Trophoblast cell (in vitro differentiated cells and primary cell): Measurements from ENCODE around the gene ATM.

Experiments
- DNase-seq, 2 donors: peaks; one replicate each; pipeline ENCODE4 v3.0.0-alpha.2; 2016
- H2AFZ ChIP-seq: 2 replicates; pipeline ENCODE4 v1.6.1; 2013; ENCODE audit warnings: low read length, moderate library complexity, mild to moderate bottlenecking; ENCODE audit not compliant: insufficient read depth, poor library complexity
- H2AK5ac ChIP-seq: 2 replicates; pipeline ENCODE4 v1.6.1; 2013; ENCODE audit warnings: mild to moderate bottlenecking, low read length
- H2BK120ac ChIP-seq: 2 replicates; pipeline ENCODE4 v1.6.1; 2013; ENCODE audit warnings: low read length, mild to moderate bottlenecking, moderate library complexity; ENCODE audit not compliant: insufficient read depth, poor library complexity
- H2BK12ac ChIP-seq: 2 replicates; pipeline ENCODE4 v1.6.1; 2013; ENCODE audit warnings: mild to moderate bottlenecking, low read length, moderate library complexity
- H2BK5ac ChIP-seq: 2 replicates; pipeline ENCODE4 v1.6.1; 2013; ENCODE audit warnings: low read length, low read depth, moderate library complexity, mild to moderate bottlenecking; ENCODE audit not compliant: poor library complexity
- H3K14ac ChIP-seq: 2 replicates; pipeline ENCODE4 v1.6.1; 2013; ENCODE audit warnings: mild to moderate bottlenecking, low read length
- H3K18ac ChIP-seq: 2 replicates; pipeline ENCODE4 v1.6.1; 2013; ENCODE audit warnings: mild to moderate bottlenecking, low read length
- H3K23ac ChIP-seq: 2 replicates; pipeline ENCODE4 v1.6.1; 2013; ENCODE audit warnings: low read length
- H3K27ac ChIP-seq: 2 replicates; pipeline ENCODE4 v1.5.1; 2013; ENCODE audit warnings: low read depth, mild to moderate bottlenecking, inconsistent platforms, low read length, moderate library complexity
- H3K27me3 ChIP-seq: 2 replicates; pipeline ENCODE4 v1.6.1; 2013; ENCODE audit warnings: inconsistent platforms, mild to moderate bottlenecking, low read length, moderate library complexity; ENCODE audit not compliant: insufficient read depth
- H3K36me3 ChIP-seq, 2 experiments: 1 replicate in 1 of 2; 2 replicates in 1 of 2; pipeline ENCODE4 v1.6.1; 2013; ENCODE audit warnings: low read length in 2 of 2, mild to moderate bottlenecking in 2 of 2, moderate library complexity in 1 of 2; ENCODE audit not compliant: insufficient read depth in 2 of 2, control insufficient read depth in 1 of 2
- H3K4ac ChIP-seq: 2 replicates; pipeline ENCODE4 v1.6.1; 2013; ENCODE audit warnings: low read depth, mild to moderate bottlenecking, low read length, moderate library complexity
- H3K4me1 ChIP-seq, 2 experiments: 1 replicate in 1 of 2; 2 replicates in 1 of 2; pipeline ENCODE4 v1.6.1; 2013; ENCODE audit warnings: low read length in 2 of 2, mild to moderate bottlenecking in 2 of 2, moderate library complexity in 1 of 2; ENCODE audit not compliant: insufficient read depth in 2 of 2, control insufficient read depth in 1 of 2
- H3K4me2 ChIP-seq: 2 replicates; pipeline ENCODE4 v1.6.1; 2013; ENCODE audit warnings: inconsistent platforms, mild to moderate bottlenecking, low read length, moderate library complexity
- H3K4me3 ChIP-seq: 2 replicates; pipeline ENCODE4 v1.5.1; 2013; ENCODE audit warnings: mild to moderate bottlenecking, low read depth, low read length, inconsistent platforms
- H3K79me1 ChIP-seq: one replicate; pipeline ENCODE4 v1.6.1; 2013; ENCODE audit warnings: low read length
- H3K79me2 ChIP-seq: 2 replicates; pipeline ENCODE4 v1.6.1; 2013; ENCODE audit warnings: low read length, mild to moderate bottlenecking; ENCODE audit not compliant: control insufficient read depth, insufficient read depth, poor library complexity
- H3K9ac ChIP-seq: 2 replicates; pipeline ENCODE4 v1.6.1; 2013; ENCODE audit warnings: mild to moderate bottlenecking, low read length
- H3K9me3 ChIP-seq: 2 replicates; pipeline ENCODE4 v1.6.1; 2013; ENCODE audit warnings: low read depth, mild to moderate bottlenecking, control low read depth, inconsistent platforms, low read length; ENCODE audit not compliant: insufficient read depth
- H4K12ac ChIP-seq: 2 replicates; pipeline ENCODE4 v1.6.1; 2013; ENCODE audit warnings: low read depth, mild to moderate bottlenecking, low read length, moderate library complexity
- H4K8ac ChIP-seq: 2 replicates; pipeline ENCODE4 v1.6.1; 2013; ENCODE audit warnings: low read depth, mild to moderate bottlenecking, low read length, moderate library complexity
- H4K91ac ChIP-seq: one replicate; pipeline ENCODE4 v1.6.1; 2013; ENCODE audit warnings: low read depth, mild to moderate bottlenecking, low read length, moderate library complexity
- WGBS: extraction: QIAGEN DNeasy Blood & Tissue Kit; methylation state at CpG from one replicate; pipeline ENCODE4 v1.1.7; 2013; ENCODE audit warnings: missing lambda C conversion rate; ENCODE audit not compliant: insufficient read length, insufficient coverage; ENCODE audit errors: extremely low coverage; 5-methylcytosine and 5-hydroxymethylcytosine counted together

Gene ATM

DNA sequence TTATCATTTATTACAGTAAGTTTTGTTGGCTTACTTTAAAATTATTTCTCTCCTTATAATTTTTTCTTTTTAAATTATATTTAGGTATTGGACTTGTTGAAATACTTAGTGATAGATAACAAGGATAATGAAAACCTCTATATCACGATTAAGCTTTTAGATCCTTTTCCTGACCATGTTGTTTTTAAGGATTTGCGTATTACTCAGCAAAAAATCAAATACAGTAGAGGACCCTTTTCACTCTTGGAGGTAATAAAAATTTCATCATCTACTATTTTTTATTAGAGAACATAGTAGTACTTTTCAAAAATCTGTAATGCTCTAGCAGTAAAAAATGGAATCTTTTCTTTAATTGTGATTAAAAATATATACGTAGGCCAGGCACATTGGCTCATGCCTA is 70.4 kb downstream of the ATM start:
- Histone ChIP-seq H3K18ac (no peak overlapping the region), H3K79me1 (no peaks in the 10 kb centered on the region), H3K14ac (no peak overlapping the region), H2AK5ac (no peak overlapping the region), H3K27me3 (no peaks in the 10 kb centered on the region), H3K4me1 (no peaks in the 10 kb centered on the region), H3K4ac (no peak overlapping the region), H4K12ac (no peak overlapping the region), H2BK5ac (no peak overlapping the region), H2BK12ac (no peak overlapping the region), H3K27ac (no peak overlapping the region), H2AFZ (no peak overlapping the region), H4K91ac (no peak overlapping the region), H3K4me2 (no peak overlapping the region), H3K23ac (no peak overlapping the region), H3K36me3 (peaks cover 9% of the 10 kb centered on the region in 2 experiments), H3K4me3 (no peak overlapping the region), H3K9ac (no peak overlapping the region), H2BK120ac (no peak overlapping the region), H3K9me3 (no peaks in the 10 kb centered on the region), H4K8ac (no peak overlapping the region), H3K79me2 (no peaks in the 10 kb centered on the region)
- no peak for DNase-seq
- WGBS, result no CpG with 5 or more reads among the region's 3 CpGs

GRCh38 chr11:108302121-108302785 is 79.4 kb downstream of the ATM start:
- H2BK5ac ChIP-seq, result no peak overlapping the region
- H3K14ac ChIP-seq, result no peak overlapping the region
- H3K9me3 ChIP-seq, result no peaks in the 10 kb centered on the region
- no peak overlapping the region for H3K4me3 ChIP-seq
- no peak overlapping the region for H2AK5ac ChIP-seq
- H2AFZ ChIP-seq, result no peak overlapping the region
- H3K4me2 ChIP-seq, result no peak overlapping the region
- H3K4me1 ChIP-seq, result no peaks in the 10 kb centered on the region
- WGBS, result no CpG with 5 or more reads among the region's 1 CpG
- no peak overlapping the region for H3K9ac ChIP-seq
- no peaks in the 10 kb centered on the region for H3K79me2 ChIP-seq
- no peak overlapping the region for H4K91ac ChIP-seq
- H3K18ac ChIP-seq, result no peak overlapping the region
- no peaks in the 10 kb centered on the region for H3K27me3 ChIP-seq
- no peak overlapping the region for H3K27ac ChIP-seq
- H4K12ac ChIP-seq, result no peak overlapping the region
- H4K8ac ChIP-seq, result no peak overlapping the region
- H3K36me3 ChIP-seq, result peaks cover 0 to 2% of the 10 kb centered on the region in 2 experiments
- no peak overlapping the region for H2BK12ac ChIP-seq
- H3K79me1 ChIP-seq, result no peaks in the 10 kb centered on the region
- H2BK120ac ChIP-seq, result no peak overlapping the region
- no peak overlapping the region for H3K23ac ChIP-seq
- no peak overlapping the region for H3K4ac ChIP-seq
- DNase-seq, result no peak

DNA sequence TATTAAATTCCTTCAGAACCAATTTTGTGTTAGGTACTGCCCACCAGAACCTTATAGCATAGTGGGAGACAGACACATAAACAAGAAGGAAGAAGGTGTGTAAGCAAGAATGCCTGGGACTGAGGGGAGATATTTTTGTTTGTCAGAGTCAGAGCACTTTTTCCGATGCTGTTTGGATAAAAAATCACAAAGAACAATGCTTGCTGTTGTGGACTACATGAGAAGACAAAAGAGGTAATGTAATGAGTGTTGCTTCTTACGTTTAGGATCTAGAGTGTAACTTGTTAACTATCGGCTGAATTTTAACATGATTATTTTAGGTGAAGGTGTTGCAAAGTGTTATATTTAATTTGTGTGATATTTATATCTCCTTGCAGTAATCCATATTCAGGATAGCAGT is 84.9 kb downstream of the ATM start:
- no peak overlapping the region for H3K14ac ChIP-seq
- H2BK5ac ChIP-seq, result no peak overlapping the region
- no peak overlapping the region for H3K27ac ChIP-seq
- H3K79me2 ChIP-seq, result no peaks in the 10 kb centered on the region
- no peaks in the 10 kb centered on the region for H3K79me1 ChIP-seq
- no peak overlapping the region for H4K8ac ChIP-seq
- no peak overlapping the region for H3K4me3 ChIP-seq
- no peak for DNase-seq
- H3K9me3 ChIP-seq, result no peaks in the 10 kb centered on the region
- no peak overlapping the region for H3K4ac ChIP-seq
- no peak overlapping the region for H2AK5ac ChIP-seq
- no peak overlapping the region for H2BK12ac ChIP-seq
- H3K27me3 ChIP-seq, result no peaks in the 10 kb centered on the region
- no peak overlapping the region for H2AFZ ChIP-seq
- H3K18ac ChIP-seq, result no peak overlapping the region
- H2BK120ac ChIP-seq, result no peak overlapping the region
- WGBS, result no CpG with 5 or more reads among the region's 3 CpGs
- H4K91ac ChIP-seq, result no peak overlapping the region
- no peaks in the 10 kb centered on the region for H3K4me1 ChIP-seq
- no peak overlapping the region for H4K12ac ChIP-seq
- peaks cover 2 to 4% of the 10 kb centered on the region in 2 experiments for H3K36me3 ChIP-seq
- no peak overlapping the region for H3K4me2 ChIP-seq
- H3K23ac ChIP-seq, result no peak overlapping the region
- H3K9ac ChIP-seq, result no peak overlapping the region

DNA sequence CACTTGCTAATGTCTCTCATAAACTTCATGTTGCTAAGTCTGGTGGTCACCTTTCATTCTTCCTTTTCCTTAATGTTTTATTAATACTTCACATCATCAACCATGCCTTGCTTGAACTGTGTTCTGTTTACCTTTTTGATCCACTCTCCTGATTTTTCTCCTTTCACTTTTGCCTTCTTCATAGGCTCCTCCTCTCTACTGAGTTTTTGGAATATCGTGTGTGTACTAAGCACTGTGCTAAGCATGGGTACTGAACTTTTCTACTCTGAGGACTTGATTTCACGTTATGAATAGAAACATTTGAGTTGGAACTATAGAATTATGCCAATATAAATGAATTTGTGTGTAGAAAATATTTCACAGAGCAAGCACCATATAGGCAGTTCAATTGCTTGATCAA is 90.6 kb downstream of the ATM start:
- Histone ChIP-seq H3K18ac (no peak overlapping the region), H2BK12ac (no peak overlapping the region), H3K27ac (no peak overlapping the region), H4K8ac (no peak overlapping the region), H3K79me1 (no peaks in the 10 kb centered on the region), H3K79me2 (no peaks in the 10 kb centered on the region), H3K4me3 (no peak overlapping the region), H4K91ac (no peak overlapping the region), H4K12ac (no peak overlapping the region), H3K27me3 (no peaks in the 10 kb centered on the region), H2AFZ (no peak overlapping the region), H3K23ac (no peak overlapping the region), H3K4me2 (no peak overlapping the region), H3K14ac (no peak overlapping the region), H2BK5ac (no peak overlapping the region), H3K36me3 (peaks cover 6% of the 10 kb centered on the region in 2 experiments), H2AK5ac (no peak overlapping the region), H3K9me3 (peaks cover 2% of the 10 kb centered on the region), H3K4me1 (no peaks in the 10 kb centered on the region), H2BK120ac (no peak overlapping the region), H3K9ac (no peak overlapping the region), H3K4ac (no peak overlapping the region)
- no peak for DNase-seq
- WGBS, result no CpG with 5 or more reads among the region's 2 CpGs
